Right lobe of liver (tissue), 6 donors: Measurements from ENCODE around the gene LPAR3. TPM values are rescaled to one million over a fixed set of nuclear protein-coding genes. Genes with fewer than 3 reads are reported as not detected.

Experiments used
- ATAC-seq, 4 donors: fragments of 200-7000 bp; cut with Tn5 transposase; one replicate each; pipeline ENCODE4 v1.9.1; 2020; ENCODE audit warnings: mild to moderate bottlenecking in 4 of 4, moderate library complexity in 4 of 4
- DNase-seq, 3 donors: peaks; one replicate each; pipeline ENCODE4 v3.0.0-alpha.2; 2020
- H3K27ac ChIP-seq, 3 donors: fragments of 200-600 bp; one replicate each; pipeline ENCODE4 v1.8.0; 2022
- H3K27me3 ChIP-seq, 2 donors: fragments of 200-600 bp; one replicate each; pipeline ENCODE4 v1.8.0; 2022
- H3K36me3 ChIP-seq, 4 donors: fragments of 200-600 bp; sonication (generic) in 1 of 4; one replicate each; pipeline versions ENCODE4 v1.5.1 to v1.8.0; 2017 to 2022; ENCODE audit warnings: control low read depth in 1 of 4
- H3K4me1 ChIP-seq, 4 donors: fragments of 200-600 bp; sonication (generic) in 1 of 4; one replicate each; pipeline versions ENCODE4 v1.5.1 to v1.8.0; 2017 to 2022; ENCODE audit warnings: control low read depth in 1 of 4
- H3K4me3 ChIP-seq, 3 donors: fragments of 200-600 bp; one replicate each; pipeline ENCODE4 v1.8.0; 2022
- H3K9me3 ChIP-seq, 4 donors: fragments of 200-600 bp; sonication (generic) in 1 of 4; one replicate each; pipeline versions ENCODE4 v1.5.1 to v1.8.0; 2017 to 2022; ENCODE audit warnings: control low read depth in 1 of 4
- POLR2A ChIP-seq: fragments of 450-650 bp; IDR thresholded peaks from one replicate; pipeline ENCODE4 v1.6.1; 2017; ENCODE audit warnings: antibody characterized with exemption, mild to moderate bottlenecking
- WGBS: methylation state at CpG from one replicate; pipeline ENCODE4 v1.1.6; 2018; ENCODE audit warnings: low coverage, low lambda C conversion rate; ENCODE audit not compliant: insufficient coverage; ENCODE audit errors: missing lambda C conversion rate; 5-methylcytosine and 5-hydroxymethylcytosine counted together
- intact Hi-C, 2 donors: fragments of 100-400 bp; cut with DNase I; formaldehyde crosslinking; loops; one replicate each; pipeline versions ENCODE4 v1.11.2 to v1.14.1; 2022
- total RNA-seq, 6 experiments: library from RNA; depleted of rRNA in 2 of 6; stranded (reverse); fragments of >200 nt in 2 of 6; fragmentation: NEBNext Ultra II Directional in 3 of 6; extraction: Animal tissue kit (Norgen Biotek cat#: 25700) in 3 of 6; gene quantifications; one replicate each; pipeline versions ENCODE4 v1.1.0 to v1.2.4, GENCODE V29; 2016 to 2023
- TF ChIP-seq, protein P1 (sequence below), 4 donors: fragments of 200-600 bp in 3 of 4; fragments of 450-650 bp in 1 of 4; IDR thresholded peaks; one replicate each; pipeline versions ENCODE4 v1.5.1 to v1.8.0; 2016 to 2022; ENCODE audit warnings: antibody characterized with exemption in 4 of 4, mild to moderate bottlenecking in 2 of 4
- donor health status: DM: no; HTN: yes; CAD: no.
- donor health status: DM: no; HTN: no; CAD: no.
- donor health status: DM: no; HTN: no; CAD: no.
- donor health status: DM: no; HTN: yes; CAD: no.
- donor health status: DM: no; HTN: yes; CAD: no.

LPAR3 gene
- total RNA-seq, 6 experiments from 2014 or later: 0.31 TPM; not detected in 5

DNA sequence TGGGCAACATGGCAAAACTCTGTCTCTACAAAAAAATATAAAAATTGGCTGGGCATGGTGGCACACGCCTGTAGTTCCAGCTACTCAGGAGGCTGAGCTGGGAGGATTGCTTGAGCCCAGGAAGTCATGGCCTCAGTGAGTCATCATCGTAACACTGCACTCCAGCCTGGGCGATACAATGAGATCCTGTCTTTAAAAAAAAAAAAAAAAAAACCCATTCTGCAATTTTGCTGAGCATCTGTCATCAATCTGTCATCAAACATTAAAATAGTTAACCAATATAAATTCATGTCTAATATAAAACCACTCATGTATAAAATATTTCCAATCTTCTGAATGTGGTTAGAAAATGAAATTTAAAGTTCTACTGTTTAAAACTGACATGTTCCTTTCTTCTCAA lies 56.9 kb downstream of the LPAR3 start:
- TF ChIP-seq, protein P1, sequence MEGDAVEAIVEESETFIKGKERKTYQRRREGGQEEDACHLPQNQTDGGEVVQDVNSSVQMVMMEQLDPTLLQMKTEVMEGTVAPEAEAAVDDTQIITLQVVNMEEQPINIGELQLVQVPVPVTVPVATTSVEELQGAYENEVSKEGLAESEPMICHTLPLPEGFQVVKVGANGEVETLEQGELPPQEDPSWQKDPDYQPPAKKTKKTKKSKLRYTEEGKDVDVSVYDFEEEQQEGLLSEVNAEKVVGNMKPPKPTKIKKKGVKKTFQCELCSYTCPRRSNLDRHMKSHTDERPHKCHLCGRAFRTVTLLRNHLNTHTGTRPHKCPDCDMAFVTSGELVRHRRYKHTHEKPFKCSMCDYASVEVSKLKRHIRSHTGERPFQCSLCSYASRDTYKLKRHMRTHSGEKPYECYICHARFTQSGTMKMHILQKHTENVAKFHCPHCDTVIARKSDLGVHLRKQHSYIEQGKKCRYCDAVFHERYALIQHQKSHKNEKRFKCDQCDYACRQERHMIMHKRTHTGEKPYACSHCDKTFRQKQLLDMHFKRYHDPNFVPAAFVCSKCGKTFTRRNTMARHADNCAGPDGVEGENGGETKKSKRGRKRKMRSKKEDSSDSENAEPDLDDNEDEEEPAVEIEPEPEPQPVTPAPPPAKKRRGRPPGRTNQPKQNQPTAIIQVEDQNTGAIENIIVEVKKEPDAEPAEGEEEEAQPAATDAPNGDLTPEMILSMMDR (IDR thresholded peaks at IDR 0.05): no peak
- no peak for TF ChIP-seq POLR2A

DNA sequence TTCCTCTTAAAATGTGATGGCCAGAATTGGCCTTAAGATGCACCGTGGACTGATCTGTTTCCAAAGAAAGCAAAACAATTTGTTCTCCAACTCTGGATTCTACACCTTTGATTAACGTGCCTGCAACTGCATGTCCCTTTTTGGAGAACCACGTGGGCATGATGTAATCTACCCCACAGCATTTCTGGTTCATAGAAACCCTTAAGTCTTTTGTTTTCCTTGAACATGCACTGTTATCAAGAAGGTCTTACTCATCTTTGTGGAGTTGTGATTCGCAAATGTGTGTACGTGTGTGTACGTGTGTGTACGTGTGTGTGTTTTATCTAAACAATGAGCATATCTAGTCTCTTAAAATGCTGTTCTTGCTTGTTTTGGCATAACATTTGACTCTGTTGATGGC lies 57.8 kb downstream of the LPAR3 start:
- Histone ChIP-seq H3K4me1 (peaks cover 0 to 24% (median 5%) of the 10 kb centered on the region in 4 donors), H3K36me3 (no peaks in the 10 kb centered on the region), H3K9me3 (no peaks in the 10 kb centered on the region), H3K27me3 (no peaks in the 10 kb centered on the region), H3K27ac (no peak overlapping the region), H3K4me3 (no peak overlapping the region)
- DNase-seq: no peak
- intact Hi-C loops: no loop called here
- ATAC-seq: no peak
- 73% methylated on average over 7 of the region's 7 CpGs for WGBS
- no peak for TF ChIP-seq POLR2A
- TF ChIP-seq, protein P1 (IDR thresholded peaks at IDR 0.05): no peak

More for the DNA sequence above, 56.9 kb downstream of the LPAR3 start:
- 94% methylated on average over 2 of the region's 3 CpGs for WGBS
- H3K4me1 ChIP-seq: peaks cover 0 to 24% (median 5%) of the 10 kb centered on the region in 4 donors
- no peaks in the 10 kb centered on the region for H3K9me3 ChIP-seq
- no peaks in the 10 kb centered on the region for H3K36me3 ChIP-seq
- ATAC-seq (no peak), DNase-seq (no peak)
- no peaks in the 10 kb centered on the region for H3K27me3 ChIP-seq
- H3K4me3 ChIP-seq: no peak overlapping the region
- intact Hi-C loops: no loop called here
- no peak overlapping the region for H3K27ac ChIP-seq

DNA sequence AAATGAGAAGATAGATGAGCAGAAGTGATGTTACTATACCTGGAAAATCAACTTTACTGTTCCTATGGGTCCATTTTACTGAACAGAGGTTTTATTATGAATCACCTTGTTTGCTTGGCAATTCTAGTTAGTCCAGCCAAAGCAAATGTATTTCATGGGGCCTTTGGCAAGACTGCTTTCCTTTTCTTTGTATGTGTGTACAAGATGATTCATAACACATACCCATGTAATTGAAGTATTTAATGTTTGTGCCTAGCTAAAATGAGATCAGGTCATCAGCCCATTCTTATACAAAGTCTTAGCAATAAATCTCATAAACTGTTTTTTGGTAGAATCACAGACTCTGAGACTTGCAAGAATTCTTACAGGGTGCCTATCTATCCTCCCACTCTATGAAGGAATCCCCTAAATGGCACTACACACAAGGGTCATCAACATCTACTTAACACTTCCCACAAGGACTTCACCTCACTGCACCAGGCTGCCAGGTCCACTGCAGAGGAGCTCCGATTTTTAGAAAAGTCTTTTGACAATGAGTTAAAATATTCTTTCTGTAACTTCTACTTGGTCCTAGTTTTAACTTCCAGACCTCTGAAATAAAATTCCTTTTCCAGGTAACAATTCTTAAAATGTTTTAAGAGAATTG lies 58.5 kb downstream of the LPAR3 start:
- Histone ChIP-seq H3K27me3 (no peaks in the 10 kb centered on the region), H3K36me3 (no peaks in the 10 kb centered on the region), H3K4me1 (peaks cover 0 to 19% (median 2%) of the 10 kb centered on the region in 4 donors), H3K27ac (no peak overlapping the region), H3K4me3 (no peak overlapping the region), H3K9me3 (no peaks in the 10 kb centered on the region)
- intact Hi-C loops: no loop called here
- DNase-seq (no peak), ATAC-seq (peak; percentile 60 to 94 (median 78))
- TF ChIP-seq POLR2A: no peak
- TF ChIP-seq, protein P1 (IDR thresholded peaks at IDR 0.05): no peak
- WGBS: 100% methylated on average over 1 of the region's 1 CpG

DNA sequence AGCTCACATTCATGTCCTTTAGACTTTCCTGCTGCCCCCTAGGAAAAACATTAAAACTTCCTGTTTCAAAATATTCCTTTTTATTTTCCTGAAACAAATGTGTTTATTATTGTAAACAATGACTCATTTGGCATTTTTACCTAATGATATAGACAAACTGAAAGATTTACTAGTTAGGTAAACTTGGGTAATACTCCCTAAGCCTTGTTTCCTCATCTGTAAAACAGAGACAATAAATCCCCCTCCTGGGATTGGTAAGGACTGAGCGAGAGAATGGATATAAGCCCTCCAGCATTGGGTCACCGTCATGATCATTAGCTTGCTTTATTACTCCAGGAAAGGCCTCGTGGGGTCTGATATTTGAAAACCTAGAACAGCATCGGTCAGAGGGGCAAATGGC lies 59.8 kb downstream of the LPAR3 start:
- DNase-seq (no peak), ATAC-seq (no peak)
- TF ChIP-seq, protein P1 (IDR thresholded peaks at IDR 0.05): no peak
- TF ChIP-seq POLR2A: no peak
- H3K4me3 ChIP-seq: no peak overlapping the region
- H3K27me3 ChIP-seq: no peaks in the 10 kb centered on the region
- intact Hi-C loops: no loop called here
- 88% methylated on average over 4 of the region's 4 CpGs for WGBS
- no peaks in the 10 kb centered on the region for H3K9me3 ChIP-seq
- no peak overlapping the region for H3K27ac ChIP-seq
- peaks cover 0 to 8% (median 0%) of the 10 kb centered on the region in 4 donors for H3K4me1 ChIP-seq
- H3K36me3 ChIP-seq: no peaks in the 10 kb centered on the region
